ENCODE measurements around the gene RIGI. TPM values are rescaled to one million over a fixed set of nuclear protein-coding genes. Genes with fewer than 3 reads are reported as not detected.

RIGI gene
- total RNA-seq, 1 donor = 5.6 TPM

DNA sequence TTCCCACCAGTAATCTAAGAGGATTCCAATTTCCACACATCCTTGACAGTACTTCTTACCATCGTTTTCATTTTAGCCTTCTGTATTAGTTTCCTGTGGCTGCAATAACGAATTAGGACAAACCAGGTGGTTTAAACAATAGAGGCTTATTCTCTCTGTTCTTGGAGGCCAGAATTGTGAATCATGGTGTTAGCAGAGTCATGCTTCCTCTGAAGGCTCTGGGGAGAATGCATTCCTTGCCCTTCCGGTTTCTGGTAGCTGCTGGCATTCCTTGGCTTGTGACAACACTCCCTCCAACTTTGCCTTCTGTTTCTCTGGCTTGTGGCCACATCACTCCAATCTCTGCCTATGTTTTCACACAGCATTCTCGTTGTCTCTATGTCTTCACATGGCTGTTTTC lies 23.5 kb downstream of the RIGI start:
- no peak overlapping the region for H3K4me3 ChIP-seq (ENCODE audit: low read length)
- no peaks in the 10 kb centered on the region for H3K9me3 ChIP-seq (ENCODE audit: low read depth, low read length)
- H3K27me3 ChIP-seq (ENCODE audit: insufficient read depth, low read length) = no peaks in the 10 kb centered on the region
- H3K4me1 ChIP-seq (ENCODE audit: insufficient read depth, low read length) = no peaks in the 10 kb centered on the region

DNA sequence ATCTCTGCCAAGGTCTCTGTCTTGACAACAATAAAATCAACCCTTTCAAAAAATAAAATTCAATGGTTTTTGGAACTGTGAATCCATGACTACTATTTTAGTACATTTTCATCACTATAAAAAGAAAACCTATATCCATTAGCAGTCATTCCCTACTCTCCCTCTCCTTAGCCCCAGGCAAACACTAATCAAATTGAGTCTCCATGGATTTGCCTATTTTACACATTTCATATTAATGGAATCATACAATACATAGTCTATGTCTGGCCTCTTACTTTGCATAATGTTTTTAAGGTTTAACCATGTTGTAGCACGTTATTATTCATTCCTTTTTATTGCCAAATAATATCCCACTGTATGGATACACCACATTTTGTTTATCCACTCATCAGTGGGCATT lies 24.1 kb downstream of the RIGI start:
- H3K9me3 ChIP-seq (ENCODE audit: low read depth, low read length) = no peaks in the 10 kb centered on the region

DNA sequence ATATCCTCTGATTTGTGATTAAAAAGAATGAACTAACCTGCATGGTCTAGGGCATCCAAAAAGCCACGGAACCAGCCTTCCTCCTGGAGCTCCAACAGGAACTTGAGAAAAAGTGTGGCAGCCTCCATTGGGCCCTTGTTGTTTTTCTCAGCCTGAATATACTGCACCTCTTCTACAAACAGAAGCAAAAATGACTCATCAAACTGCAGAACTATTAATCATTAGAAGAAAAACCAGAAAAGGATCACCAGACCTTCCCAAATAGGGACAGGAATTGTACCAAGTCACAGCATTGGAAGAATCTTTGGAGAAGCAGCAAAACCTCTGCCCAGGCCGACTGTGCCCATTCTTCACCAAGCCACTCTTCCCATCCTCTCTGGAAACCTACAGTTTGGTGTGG lies 25.2 kb downstream of the RIGI start:
- H3K4me3 ChIP-seq (ENCODE audit: low read length) = no peak overlapping the region
- no peaks in the 10 kb centered on the region for H3K9me3 ChIP-seq (ENCODE audit: low read depth, low read length)

More for the DNA sequence above, 24.1 kb downstream of the RIGI start:
- H3K27me3 ChIP-seq (ENCODE audit: insufficient read depth, low read length) = no peaks in the 10 kb centered on the region
- no peak overlapping the region for H3K4me3 ChIP-seq (ENCODE audit: low read length)
- no peaks in the 10 kb centered on the region for H3K4me1 ChIP-seq (ENCODE audit: insufficient read depth, low read length)

DNA sequence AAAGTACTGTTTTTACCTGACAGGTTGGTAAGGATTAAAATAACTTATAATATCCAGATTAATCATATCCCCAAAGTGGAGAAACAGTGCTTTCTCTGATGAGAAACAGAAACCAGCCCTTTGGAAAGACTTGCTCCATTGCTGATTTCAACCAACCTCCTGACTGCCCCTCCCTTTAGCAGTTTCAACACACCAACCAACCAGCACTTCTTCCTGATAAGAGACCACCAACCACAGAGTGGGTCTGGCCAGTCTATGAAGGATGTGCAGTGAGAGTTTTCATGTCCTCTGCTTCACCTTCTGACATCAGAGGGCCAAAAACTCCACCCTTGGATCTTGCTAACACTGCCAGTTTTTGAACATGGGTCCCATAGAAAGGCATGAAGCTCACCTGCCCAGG lies 28.1 kb downstream of the RIGI start:
- no peaks in the 10 kb centered on the region for H3K27me3 ChIP-seq (ENCODE audit: insufficient read depth, low read length)

More for the DNA sequence above, 25.2 kb downstream of the RIGI start:
- Histone ChIP-seq H3K4me1 (ENCODE audit: insufficient read depth, low read length) (no peaks in the 10 kb centered on the region), H3K27me3 (ENCODE audit: insufficient read depth, low read length) (no peaks in the 10 kb centered on the region)

DNA sequence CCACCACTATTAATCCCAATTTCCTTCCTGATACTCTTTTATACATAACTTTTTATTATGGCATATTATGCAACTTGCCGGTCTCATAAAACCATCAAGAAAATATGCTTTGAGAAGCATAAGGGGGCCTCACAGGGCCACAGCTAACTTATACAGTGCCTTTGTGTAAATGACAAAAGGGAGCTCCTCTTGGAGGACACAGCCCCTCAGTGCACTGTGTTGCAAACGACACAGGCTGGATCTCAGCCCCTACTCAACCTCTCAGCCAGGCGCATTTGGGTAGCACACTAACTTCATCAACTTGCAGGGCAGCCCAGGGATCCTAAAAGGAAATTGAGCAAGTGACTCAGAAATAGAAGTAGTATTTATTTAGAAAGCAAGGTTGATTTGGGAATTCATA lies 35.4 kb downstream of the RIGI start:
- no peaks in the 10 kb centered on the region for H3K4me1 ChIP-seq (ENCODE audit: insufficient read depth, low read length)
- H3K4me3 ChIP-seq (ENCODE audit: low read length) = no peak overlapping the region
- H3K27me3 ChIP-seq (ENCODE audit: insufficient read depth, low read length) = no peaks in the 10 kb centered on the region
- no peaks in the 10 kb centered on the region for H3K9me3 ChIP-seq (ENCODE audit: low read depth, low read length)

More for the DNA sequence above, 28.1 kb downstream of the RIGI start:
- no peak overlapping the region for H3K4me3 ChIP-seq (ENCODE audit: low read length)
- no peaks in the 10 kb centered on the region for H3K4me1 ChIP-seq (ENCODE audit: insufficient read depth, low read length)
- H3K9me3 ChIP-seq (ENCODE audit: low read depth, low read length) = no peaks in the 10 kb centered on the region

DNA sequence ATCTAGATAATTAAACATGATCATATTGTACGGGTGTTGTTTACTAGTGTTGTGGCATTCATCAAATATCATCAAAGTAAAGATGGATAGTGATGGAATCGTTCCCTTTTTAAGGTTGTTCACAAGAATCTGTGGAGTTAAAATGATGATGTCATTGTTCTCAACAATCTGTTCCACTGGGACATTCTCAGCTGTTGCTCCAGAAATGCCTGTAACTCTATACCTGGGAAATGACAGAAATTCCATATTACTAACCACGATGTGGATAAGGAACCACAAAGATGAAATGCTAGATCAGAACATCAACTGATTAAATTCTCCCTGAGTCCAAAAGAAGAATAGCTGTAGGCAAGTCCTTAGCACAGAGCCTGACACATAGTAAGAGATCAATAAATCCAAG lies 38.0 kb downstream of the RIGI start:
- H3K9me3 ChIP-seq (ENCODE audit: low read depth, low read length) = no peaks in the 10 kb centered on the region
- H3K4me3 ChIP-seq (ENCODE audit: low read length) = no peak overlapping the region
- H3K27me3 ChIP-seq (ENCODE audit: insufficient read depth, low read length) = no peaks in the 10 kb centered on the region
- H3K4me1 ChIP-seq (ENCODE audit: insufficient read depth, low read length) = no peaks in the 10 kb centered on the region

DNA sequence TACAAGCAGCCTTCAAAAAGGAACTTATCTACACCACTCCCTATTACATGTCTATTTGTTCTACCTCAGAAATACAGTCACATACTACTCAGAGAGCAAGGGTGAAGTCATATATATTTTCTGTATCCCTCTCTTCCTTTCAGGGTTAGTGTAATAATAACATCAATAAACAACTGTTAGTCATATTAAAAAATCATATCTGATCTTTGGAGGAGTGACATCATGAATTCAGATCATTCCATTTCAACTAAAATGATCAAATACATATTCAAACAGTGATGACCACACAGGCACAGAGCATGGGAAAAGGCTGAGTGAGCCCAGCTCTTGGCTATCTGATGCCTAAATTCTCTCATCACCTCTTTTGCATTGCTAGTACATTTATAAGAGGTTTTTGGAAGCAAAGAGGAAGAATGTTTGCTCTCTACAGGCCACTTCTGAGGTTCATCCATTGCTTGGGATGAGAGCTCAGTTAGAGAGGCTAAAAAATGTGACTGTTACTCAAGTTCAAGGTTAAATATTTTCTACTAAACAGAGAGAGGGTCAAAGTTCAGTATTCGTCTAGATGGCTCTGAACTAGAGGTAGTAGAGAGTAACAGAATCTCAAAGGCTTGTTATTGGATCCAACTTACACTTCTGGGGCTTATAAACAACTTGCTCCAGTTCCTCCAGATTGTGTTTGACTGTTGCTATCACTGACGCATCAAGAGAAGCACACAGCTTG lies 39.0 kb downstream of the RIGI start:
- Histone ChIP-seq H3K4me3 (ENCODE audit: low read length) (no peak overlapping the region), H3K9me3 (ENCODE audit: low read depth, low read length) (no peaks in the 10 kb centered on the region), H3K4me1 (ENCODE audit: insufficient read depth, low read length) (no peaks in the 10 kb centered on the region), H3K27me3 (ENCODE audit: insufficient read depth, low read length) (no peaks in the 10 kb centered on the region)

DNA sequence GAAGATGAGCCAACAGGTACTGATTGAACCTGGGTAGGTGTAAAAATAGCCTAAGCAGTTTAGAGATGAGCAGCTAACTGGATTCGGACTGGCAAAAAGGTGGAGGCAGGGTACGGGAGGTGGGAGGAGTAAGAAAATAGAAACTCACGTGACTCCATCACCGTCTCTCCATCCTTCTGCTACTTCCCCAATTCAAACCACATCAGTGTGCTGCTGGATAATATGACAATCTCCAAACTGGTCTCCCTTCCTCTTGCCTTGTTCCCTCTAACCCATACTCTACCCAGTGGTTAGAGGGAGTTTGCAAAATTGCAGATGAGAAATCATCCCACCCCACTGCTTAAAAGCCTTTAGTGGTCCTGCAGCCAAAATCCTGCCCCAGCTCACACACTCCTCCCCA lies 42.7 kb downstream of the RIGI start:
- H3K9me3 ChIP-seq (ENCODE audit: low read depth, low read length) = no peaks in the 10 kb centered on the region
- no peaks in the 10 kb centered on the region for H3K4me1 ChIP-seq (ENCODE audit: insufficient read depth, low read length)
- H3K4me3 ChIP-seq (ENCODE audit: low read length) = no peak overlapping the region
- H3K27me3 ChIP-seq (ENCODE audit: insufficient read depth, low read length) = no peaks in the 10 kb centered on the region

Other genes with a start within 250 kb of the RIGI start
- gene ACO1, start 141.6 kb downstream of the RIGI start, total RNA-seq = 3.9 TPM
- gene SMIM27, start 26.1 kb upstream of the RIGI start, total RNA-seq = 6.8 TPM
- gene TOPORS, start 26.4 kb upstream of the RIGI start, total RNA-seq = 52.3 TPM
- 6.5 TPM for gene NDUFB6, start 47.0 kb upstream of the RIGI start, total RNA-seq
- gene TAF1L, start 109.5 kb upstream of the RIGI start, total RNA-seq = under 0.01 TPM